ENCODE results near the gene RASIP1.

The RASIP1 gene

DNA sequence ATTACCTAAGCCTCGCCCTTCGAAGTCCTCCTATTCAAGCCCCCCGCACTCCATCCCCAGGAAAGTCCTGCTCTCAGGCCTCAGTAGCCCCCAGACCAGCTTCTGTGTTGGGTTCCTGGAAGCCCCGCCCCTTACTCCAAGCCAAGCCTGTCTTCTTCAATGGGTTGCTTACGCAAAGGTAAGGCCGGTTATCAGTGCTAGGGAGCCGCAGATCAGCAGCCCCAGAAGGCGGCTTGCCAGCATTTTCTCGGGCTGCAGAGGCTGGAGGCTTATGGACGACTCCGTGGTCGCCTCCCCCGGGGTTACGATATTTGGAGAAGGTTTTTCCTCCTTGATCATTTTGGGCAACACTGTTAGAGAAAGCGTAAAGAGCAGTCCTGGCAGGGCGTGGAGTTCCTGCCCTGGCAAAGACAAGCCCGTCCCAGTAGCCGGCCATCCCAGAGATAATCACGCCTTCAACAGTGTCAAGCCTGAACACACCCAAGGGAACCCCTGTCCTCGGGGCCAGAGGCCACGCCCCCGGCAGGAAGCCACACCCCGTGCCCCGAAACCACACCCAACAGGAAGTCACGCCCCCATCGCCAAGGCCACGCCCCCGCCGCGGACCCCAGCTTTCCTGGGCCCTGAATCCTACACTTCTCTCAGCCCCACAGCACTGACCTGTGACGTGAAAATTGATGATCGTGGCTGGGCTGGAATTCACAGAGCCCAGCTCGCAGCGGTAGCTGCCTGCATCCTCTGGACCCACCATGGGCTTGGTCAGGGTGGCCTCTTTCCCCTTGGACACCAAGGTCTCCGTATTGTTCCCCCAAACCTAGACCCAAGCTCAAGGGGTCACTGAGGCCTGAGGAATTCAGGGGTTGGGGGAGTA lies 954 bp upstream of the RASIP1 start:
- H3K36me3 ChIP-seq (ENCODE audit: control insufficient read depth in 1 of 2, insufficient read depth in 2 of 2, low read depth in 1 of 2, low read length in 2 of 2) = no peaks in the 10 kb centered on the region
- DNase-seq = no peak
- no peak overlapping the region for H2AFZ ChIP-seq (ENCODE audit: low read depth, low read length)
- H4K8ac ChIP-seq (ENCODE audit: low read length) = no peak overlapping the region
- H3K9me3 ChIP-seq (ENCODE audit: control insufficient read depth, low read length) = no peaks in the 10 kb centered on the region
- H3K4me2 ChIP-seq (ENCODE audit: low read length, poor library complexity, severe bottlenecking) = no peak overlapping the region
- H4K91ac ChIP-seq (ENCODE audit: low read length) = no peak overlapping the region
- H3K4me3 ChIP-seq (ENCODE audit: insufficient read depth in 1 of 2, low read depth in 1 of 2, low read length in 2 of 2) = no peak overlapping the region
- H2BK12ac ChIP-seq (ENCODE audit: low read length in 2 of 2) = no peak overlapping the region
- no peak overlapping the region for H3K27ac ChIP-seq (ENCODE audit: low read length, poor library complexity, severe bottlenecking)
- no peak overlapping the region for H3K23ac ChIP-seq (ENCODE audit: low read length in 2 of 2)
- H3K18ac ChIP-seq (ENCODE audit: low read depth in 1 of 2, low read length in 2 of 2) = no peak overlapping the region
- H3K27me3 ChIP-seq (ENCODE audit: control insufficient read depth in 1 of 2, insufficient read depth in 1 of 2, low read length in 2 of 2) = peaks cover 5 to 48% of the 10 kb centered on the region in 2 experiments
- H3K14ac ChIP-seq (ENCODE audit: low read length in 2 of 2) = no peak overlapping the region
- 57% methylated on average over 34 of the region's 35 CpGs for WGBS
- H3K79me1 ChIP-seq (replicated peaks; ENCODE audit: low read length, poor library complexity, severe bottlenecking) = no peaks in the 10 kb centered on the region
- no peak overlapping the region for H2BK120ac ChIP-seq (ENCODE audit: low read depth, low read length)
- H2BK5ac ChIP-seq (ENCODE audit: low read depth, low read length, poor library complexity, severe bottlenecking) = no peak overlapping the region
- no peak overlapping the region for H2BK15ac ChIP-seq (ENCODE audit: low read depth, poor library complexity, severe bottlenecking)
- H2AK5ac ChIP-seq (ENCODE audit: low read length, severe bottlenecking) = no peak overlapping the region
- no peak overlapping the region for H3K9ac ChIP-seq (ENCODE audit: low read length)
- H3K4ac ChIP-seq (ENCODE audit: low read depth in 1 of 2, low read length in 2 of 2) = no peak overlapping the region
- peaks cover 14% of the 10 kb centered on the region for H3K4me1 ChIP-seq (ENCODE audit: control insufficient read depth, insufficient read depth, low read depth, low read length)

DNA sequence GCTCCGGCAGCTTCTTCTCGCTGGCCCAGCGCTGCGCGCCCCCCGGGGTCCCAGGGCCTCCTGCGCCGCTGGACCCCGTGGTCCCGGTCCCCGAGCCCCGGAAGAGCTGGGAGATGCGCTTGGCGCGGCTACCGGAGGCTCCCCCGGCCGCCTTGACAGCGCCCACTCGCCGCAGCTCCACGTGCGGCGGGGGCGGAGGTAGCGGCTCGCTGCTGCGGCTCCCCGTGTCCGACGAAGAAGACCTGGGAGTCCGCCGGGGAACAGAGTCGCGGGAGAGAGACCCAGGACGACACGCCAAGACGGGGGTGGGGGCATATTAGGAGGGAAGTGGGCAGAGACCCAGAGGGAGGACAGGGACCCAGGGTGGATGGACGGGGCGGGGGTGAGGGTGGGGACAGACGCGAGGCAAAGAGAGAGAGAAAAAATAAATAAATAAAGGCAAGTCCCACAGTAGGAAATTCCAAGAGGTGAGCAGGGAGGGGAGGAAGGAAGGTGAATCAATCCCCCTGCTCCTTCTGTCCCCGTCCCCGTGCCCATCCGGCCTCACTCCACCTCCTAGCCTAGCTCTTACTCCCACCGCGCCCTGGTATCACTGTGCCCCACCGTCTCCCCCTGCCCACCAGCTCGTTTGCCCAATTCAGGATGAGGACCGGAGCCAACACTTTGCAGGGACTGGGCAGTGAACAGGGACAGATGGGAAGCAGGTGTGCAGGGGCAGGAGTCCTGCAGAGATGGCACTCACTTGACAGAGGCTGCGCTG lies 826 bp downstream of the RASIP1 start:
- Histone ChIP-seq H3K79me1 (replicated peaks; ENCODE audit: low read length, poor library complexity, severe bottlenecking) (no peaks in the 10 kb centered on the region), H2BK15ac (ENCODE audit: low read depth, poor library complexity, severe bottlenecking) (no peak overlapping the region), H2BK12ac (ENCODE audit: low read length in 2 of 2) (peak overlapping the region in 1 of 2 experiments; percentile 59), H4K8ac (ENCODE audit: low read length) (no peak overlapping the region), H3K4me1 (ENCODE audit: control insufficient read depth, insufficient read depth, low read depth, low read length) (peaks cover 17% of the 10 kb centered on the region), H3K36me3 (ENCODE audit: control insufficient read depth in 1 of 2, insufficient read depth in 2 of 2, low read depth in 1 of 2, low read length in 2 of 2) (no peaks in the 10 kb centered on the region), H3K9me3 (ENCODE audit: control insufficient read depth, low read length) (no peaks in the 10 kb centered on the region), H2BK5ac (ENCODE audit: low read depth, low read length, poor library complexity, severe bottlenecking) (peak overlapping the region; percentile 79), H3K23ac (ENCODE audit: low read length in 2 of 2) (peak overlapping the region in 1 of 2 experiments; percentile 86), H3K9ac (ENCODE audit: low read length) (no peak overlapping the region), H3K4me3 (ENCODE audit: insufficient read depth in 1 of 2, low read depth in 1 of 2, low read length in 2 of 2) (peak overlapping the region; percentile 49), H3K27me3 (ENCODE audit: control insufficient read depth in 1 of 2, insufficient read depth in 1 of 2, low read length in 2 of 2) (peaks cover 5 to 47% of the 10 kb centered on the region in 2 experiments), H3K4me2 (ENCODE audit: low read length, poor library complexity, severe bottlenecking) (peak overlapping the region; percentile 98), H3K27ac (ENCODE audit: low read length, poor library complexity, severe bottlenecking) (no peak overlapping the region), H2AK5ac (ENCODE audit: low read length, severe bottlenecking) (no peak overlapping the region), H3K18ac (ENCODE audit: low read depth in 1 of 2, low read length in 2 of 2) (peak overlapping the region in 1 of 2 experiments; percentile 88), H4K91ac (ENCODE audit: low read length) (no peak overlapping the region), H2BK120ac (ENCODE audit: low read depth, low read length) (no peak overlapping the region), H3K14ac (ENCODE audit: low read length in 2 of 2) (no peak overlapping the region), H3K4ac (ENCODE audit: low read depth in 1 of 2, low read length in 2 of 2) (peak overlapping the region in 1 of 2 experiments; percentile 8), H2AFZ (ENCODE audit: low read depth, low read length) (no peak overlapping the region)
- no peak for DNase-seq
- WGBS = 12% methylated on average over 46 of the region's 51 CpGs

DNA sequence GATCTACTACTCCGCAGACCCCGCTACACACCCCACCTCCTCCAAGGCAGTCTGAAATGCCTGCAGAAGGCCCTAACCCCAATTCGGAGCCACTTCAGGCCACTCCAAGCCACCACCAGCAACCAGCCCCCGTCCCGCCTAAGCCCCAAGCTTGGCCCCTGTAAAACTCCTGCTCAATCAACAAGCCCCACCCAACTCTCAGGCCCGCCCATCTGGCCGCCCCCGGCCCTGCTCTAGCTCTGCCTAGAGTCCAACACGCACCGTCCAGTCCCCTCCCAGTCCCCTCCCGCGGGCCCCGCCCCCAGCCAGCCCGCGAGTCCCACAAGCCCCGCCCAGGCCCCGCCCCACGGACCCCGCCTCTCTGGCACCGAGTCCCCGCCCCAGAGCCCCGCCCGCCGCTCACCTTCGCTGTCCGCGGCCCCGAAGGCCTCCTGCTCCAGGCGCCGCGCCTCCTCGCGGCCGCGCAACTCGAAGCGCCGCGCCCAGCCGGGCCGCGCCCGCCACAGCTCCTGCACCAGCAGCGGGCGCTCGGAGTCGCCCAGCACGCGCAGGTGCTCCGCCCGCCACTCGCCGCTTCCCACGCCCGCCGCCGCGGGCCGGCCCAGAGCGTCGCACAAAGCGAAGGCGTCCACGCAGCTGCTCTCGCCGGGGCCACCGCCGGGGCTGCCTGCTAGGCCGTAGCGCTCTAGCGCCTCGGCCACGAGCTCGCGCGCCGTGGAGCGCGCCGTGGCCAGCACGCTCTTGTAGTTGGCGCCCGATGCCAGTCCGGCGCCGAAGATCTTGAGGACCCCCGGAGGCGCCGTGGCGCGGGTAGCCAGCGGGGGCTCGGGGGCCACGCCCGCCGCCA lies 1.6 kb downstream of the RASIP1 start:
- Histone ChIP-seq H3K79me1 (replicated peaks; ENCODE audit: low read length, poor library complexity, severe bottlenecking) (no peaks in the 10 kb centered on the region), H3K18ac (ENCODE audit: low read depth in 1 of 2, low read length in 2 of 2) (peak overlapping the region in 1 of 2 experiments; percentile 88), H2BK12ac (ENCODE audit: low read length in 2 of 2) (peak overlapping the region; percentile 42 to 59), H2BK15ac (ENCODE audit: low read depth, poor library complexity, severe bottlenecking) (peak overlapping the region; percentile 5), H3K9ac (ENCODE audit: low read length) (no peak overlapping the region), H2BK120ac (ENCODE audit: low read depth, low read length) (no peak overlapping the region), H2AK5ac (ENCODE audit: low read length, severe bottlenecking) (no peak overlapping the region), H3K36me3 (ENCODE audit: control insufficient read depth in 1 of 2, insufficient read depth in 2 of 2, low read depth in 1 of 2, low read length in 2 of 2) (no peaks in the 10 kb centered on the region), H3K14ac (ENCODE audit: low read length in 2 of 2) (no peak overlapping the region), H4K91ac (ENCODE audit: low read length) (no peak overlapping the region), H3K27me3 (ENCODE audit: control insufficient read depth in 1 of 2, insufficient read depth in 1 of 2, low read length in 2 of 2) (peaks cover 5 to 48% of the 10 kb centered on the region in 2 experiments), H2BK5ac (ENCODE audit: low read depth, low read length, poor library complexity, severe bottlenecking) (peak overlapping the region; percentile 79), H2AFZ (ENCODE audit: low read depth, low read length) (peak overlapping the region; percentile 99), H3K4me1 (ENCODE audit: control insufficient read depth, insufficient read depth, low read depth, low read length) (peaks cover 17% of the 10 kb centered on the region), H3K9me3 (ENCODE audit: control insufficient read depth, low read length) (no peaks in the 10 kb centered on the region), H3K4me2 (ENCODE audit: low read length, poor library complexity, severe bottlenecking) (peak overlapping the region; percentile 98), H3K27ac (ENCODE audit: low read length, poor library complexity, severe bottlenecking) (no peak overlapping the region), H3K4ac (ENCODE audit: low read depth in 1 of 2, low read length in 2 of 2) (no peak overlapping the region), H3K4me3 (ENCODE audit: insufficient read depth in 1 of 2, low read depth in 1 of 2, low read length in 2 of 2) (peak overlapping the region; percentile 49), H4K8ac (ENCODE audit: low read length) (peak overlapping the region; percentile 19), H3K23ac (ENCODE audit: low read length in 2 of 2) (peak overlapping the region in 1 of 2 experiments; percentile 86)
- 4% methylated on average over 67 of the region's 96 CpGs for WGBS
- DNase-seq = peak; percentile 77
